HG02943 (cell line): ENCODE measurements around the gene MTIF2.
"Not testable (repeated sequence)": the region's sequence is repeated elsewhere in the genome, so short reads cannot be mapped to it uniquely, and the experiment has no call there.

Experiments
- ATAC-seq: cut with Tn5 transposase; IDR thresholded peaks from one replicate; pipeline ENCODE4 v1.9.1; 2021; ENCODE audit warnings: mild to moderate bottlenecking, low read depth, moderate library complexity; ENCODE audit not compliant: unreplicated experiment

The MTIF2 gene, protein sequence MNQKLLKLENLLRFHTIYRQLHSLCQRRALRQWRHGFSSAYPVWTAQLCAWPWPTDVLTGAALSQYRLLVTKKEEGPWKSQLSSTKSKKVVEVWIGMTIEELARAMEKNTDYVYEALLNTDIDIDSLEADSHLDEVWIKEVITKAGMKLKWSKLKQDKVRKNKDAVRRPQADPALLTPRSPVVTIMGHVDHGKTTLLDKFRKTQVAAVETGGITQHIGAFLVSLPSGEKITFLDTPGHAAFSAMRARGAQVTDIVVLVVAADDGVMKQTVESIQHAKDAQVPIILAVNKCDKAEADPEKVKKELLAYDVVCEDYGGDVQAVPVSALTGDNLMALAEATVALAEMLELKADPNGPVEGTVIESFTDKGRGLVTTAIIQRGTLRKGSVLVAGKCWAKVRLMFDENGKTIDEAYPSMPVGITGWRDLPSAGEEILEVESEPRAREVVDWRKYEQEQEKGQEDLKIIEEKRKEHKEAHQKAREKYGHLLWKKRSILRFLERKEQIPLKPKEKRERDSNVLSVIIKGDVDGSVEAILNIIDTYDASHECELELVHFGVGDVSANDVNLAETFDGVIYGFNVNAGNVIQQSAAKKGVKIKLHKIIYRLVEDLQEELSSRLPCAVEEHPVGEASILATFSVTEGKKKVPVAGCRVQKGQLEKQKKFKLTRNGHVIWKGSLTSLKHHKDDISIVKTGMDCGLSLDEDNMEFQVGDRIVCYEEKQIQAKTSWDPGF

DNA sequence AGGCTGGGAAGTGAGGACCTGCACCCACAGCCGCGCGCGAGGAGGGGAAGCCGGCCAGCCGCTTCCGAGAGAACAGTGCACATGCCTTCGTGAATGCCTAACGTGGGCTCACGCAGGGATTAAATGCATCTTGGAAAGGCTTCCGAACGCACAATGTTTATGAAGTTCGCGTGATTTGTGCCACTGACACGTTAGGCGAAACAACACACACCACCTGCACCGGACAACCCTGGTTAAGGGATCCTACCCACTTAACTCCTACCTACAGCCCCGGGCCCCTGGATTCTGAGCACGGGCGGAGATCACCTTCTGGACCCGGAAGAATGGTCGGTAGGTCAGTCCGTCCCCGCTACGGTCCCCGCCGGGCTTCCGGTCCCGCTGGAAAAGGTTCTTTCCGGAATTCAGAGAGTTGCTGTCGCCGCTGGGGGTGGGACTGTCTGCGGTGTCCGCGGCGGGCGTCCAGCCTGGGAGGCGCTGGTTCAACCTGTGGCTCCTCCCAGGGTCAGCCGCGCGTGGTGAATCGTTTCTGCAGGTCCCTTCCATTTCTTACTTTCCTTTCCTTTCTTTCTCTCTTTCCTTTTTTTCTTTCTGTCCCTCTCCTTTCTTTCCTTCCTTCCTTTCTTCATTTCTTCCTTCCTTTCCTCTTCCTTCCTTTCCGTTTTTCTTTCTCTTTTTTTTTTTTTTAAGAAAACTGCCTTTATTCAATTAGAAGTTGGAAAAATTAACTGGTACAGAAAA, at the start of gene MTIF2:
TSS of gene MTIF2 (minus strand) at position 325 of the 738 bp plus-strand sequence. CDS start 5,373 bp downstream, outside the sequence.
- ATAC-seq, result peak; percentile 96

DNA sequence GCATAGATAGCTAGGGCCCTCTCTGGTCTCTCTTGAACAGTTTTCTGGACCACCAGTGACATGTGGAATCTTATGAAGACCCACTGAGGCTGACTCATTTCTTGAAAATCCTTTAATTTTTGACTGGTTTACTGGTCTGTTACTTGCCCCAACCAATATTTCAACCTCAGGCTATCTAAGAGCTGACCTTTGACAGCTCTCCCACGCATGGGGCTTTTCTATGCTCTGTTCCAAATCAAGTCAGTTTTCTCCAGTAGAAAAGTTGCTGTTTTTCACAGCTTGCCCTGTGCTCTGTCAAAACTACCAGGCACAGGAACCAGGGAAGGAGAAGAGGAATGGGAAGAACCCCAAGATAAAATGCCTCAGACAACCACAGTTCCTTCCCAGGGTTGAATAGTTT, 46.0 kb upstream of the MTIF2 start:
- no peak for ATAC-seq

DNA sequence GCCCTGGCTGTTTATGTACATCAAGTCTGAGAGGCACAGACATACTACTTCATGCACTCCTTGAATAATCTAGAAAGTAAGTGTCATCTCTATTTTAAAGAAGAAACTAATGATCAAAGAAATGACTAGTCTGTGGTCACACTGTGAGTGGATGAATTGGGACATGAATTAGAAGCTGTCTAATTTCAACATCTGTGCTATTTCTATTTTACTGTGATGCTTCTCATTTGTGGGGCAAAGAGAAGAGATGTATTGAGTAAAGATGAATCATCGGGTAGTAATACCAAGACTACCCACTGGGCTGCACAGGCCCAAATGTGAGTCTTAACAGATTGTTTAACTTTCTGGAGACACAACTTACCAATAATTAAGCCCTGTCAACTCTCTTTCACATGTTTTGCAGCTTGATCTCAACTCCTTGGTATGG, 42.4 kb upstream of the MTIF2 start:
- ATAC-seq, result peak; percentile 83

DNA sequence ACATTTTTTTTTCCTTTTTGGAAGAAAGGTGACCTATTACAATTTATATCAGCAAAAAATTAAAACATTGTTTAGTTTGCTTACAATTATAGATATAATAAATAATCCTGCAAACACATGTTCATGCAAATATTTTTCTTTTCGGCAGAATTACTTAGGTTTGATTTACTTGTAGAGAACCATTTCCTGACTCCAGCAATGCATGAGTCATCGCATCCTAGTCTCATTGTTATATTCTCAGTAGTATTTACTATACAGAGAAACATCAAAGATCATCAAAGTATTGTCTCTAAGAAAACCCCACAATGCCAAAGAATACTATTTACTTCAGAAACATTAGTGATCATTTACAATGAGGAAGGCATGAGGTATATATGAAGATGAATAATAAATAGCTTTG, 40.4 kb upstream of the MTIF2 start:
- no peak for ATAC-seq

DNA sequence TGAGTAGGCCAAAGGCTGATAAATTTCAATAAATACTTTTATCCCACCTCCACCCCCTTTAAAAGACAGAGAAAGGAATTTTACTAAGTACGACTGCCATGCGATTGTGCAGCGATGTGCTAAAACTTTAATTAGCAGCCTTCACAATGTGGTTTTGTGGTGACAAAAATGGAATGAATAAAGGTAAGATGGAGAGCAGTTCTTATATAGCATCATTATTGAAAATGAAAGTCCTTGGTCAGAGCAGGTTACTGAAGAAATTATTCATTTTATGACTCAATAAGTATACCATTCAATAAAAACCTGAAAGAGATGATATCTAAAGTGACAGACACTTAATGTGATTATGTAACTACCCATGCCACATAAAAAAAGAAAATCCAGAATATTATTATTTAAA, 33.2 kb upstream of the MTIF2 start:
- no peak for ATAC-seq

DNA sequence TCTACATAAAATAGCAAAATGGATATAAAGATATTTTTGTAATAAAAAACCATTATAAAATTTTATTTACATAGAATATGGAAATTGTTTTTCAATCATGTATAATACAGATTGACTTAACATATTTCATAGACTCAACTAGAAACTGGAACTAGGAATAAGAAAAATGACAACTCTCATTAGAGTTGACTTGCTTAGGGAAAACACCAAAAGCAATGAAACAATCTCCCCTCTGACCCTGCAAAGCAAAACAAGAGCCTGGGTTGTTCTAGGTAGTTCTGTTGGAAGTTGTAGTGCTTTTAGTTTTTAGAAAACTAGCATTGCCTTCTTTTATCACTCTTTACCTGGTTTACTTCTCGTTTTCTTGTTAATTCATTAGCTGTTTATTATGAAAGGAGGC, 32.2 kb upstream of the MTIF2 start:
- ATAC-seq, result no peak

DNA sequence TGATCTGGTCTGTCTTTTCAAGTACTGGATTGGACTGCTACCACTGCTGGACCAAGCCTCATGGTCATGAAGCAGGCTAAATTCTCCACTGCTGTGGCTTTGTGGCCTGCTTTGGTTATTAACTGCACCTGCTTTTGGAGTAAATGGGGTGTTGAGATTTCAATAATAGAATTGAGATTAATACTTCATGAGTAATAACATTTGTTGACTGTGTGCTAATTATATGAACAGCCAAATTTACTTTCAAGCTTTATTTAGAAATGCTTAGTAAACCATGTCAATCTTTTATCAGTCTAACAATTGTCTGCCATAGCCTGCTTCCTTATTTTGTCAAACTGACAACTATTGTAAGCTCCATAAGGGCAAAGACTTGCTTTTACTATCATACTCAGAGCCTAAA, 27.4 kb upstream of the MTIF2 start:
- no peak for ATAC-seq

DNA sequence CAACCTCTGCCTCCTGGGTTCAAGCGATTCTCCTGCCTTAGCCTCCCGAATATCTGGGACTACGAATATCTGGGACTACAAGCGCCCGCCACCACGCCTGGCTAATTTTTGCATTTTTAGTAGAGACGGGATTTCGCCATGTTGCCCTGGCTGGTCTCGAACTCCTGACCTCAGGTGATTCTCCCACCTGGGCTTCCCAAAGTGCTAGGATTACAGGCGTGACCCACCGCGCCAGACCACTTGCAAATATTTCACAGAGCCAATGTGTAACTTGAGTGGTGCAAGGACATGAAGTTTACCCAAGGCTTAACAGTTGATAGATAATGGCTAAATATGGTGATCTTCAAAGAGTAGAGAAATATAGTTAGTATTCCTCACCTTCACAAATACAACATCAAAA, 14.1 kb upstream of the MTIF2 start:
- ATAC-seq, result no peak

DNA sequence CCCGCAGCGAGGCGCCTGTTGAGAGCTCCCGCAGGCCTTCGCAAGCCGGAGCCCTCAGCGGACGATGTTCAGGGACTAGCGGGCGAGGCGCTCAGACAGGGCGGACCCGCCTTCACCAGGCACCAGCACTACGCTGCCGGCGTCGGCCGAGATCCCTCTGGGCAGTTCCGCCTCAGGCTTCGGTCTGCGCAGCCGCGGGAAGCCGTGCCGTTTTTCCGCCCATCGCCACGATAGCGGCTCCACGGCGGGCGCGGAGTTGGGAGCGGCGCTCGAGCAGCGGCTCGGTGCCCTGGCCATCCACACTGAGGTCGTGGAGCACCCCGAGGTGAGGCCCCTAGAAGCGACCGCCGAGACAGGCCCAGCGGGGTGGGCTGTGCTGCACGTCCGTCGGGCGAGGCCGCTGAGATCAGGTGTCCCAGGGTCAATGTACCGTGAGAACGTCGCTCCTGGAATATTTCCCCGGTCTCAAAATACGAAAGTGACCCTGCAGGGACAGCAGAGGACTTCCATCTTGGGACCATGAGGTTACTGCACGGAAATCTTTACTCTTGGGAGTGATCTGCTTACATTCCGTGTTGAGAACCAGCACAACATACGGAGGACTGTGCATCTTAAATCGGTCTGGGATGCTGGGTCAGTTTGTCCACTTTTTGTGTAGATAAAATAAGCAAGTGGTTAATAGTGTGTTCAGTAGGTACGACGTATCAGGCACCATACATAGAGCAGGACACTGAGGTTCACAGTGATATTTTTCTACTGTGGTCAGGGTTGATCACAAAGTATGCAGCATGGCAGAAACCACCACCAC, 13.3 kb upstream of the MTIF2 start:
- ATAC-seq, result peak; percentile 98

DNA sequence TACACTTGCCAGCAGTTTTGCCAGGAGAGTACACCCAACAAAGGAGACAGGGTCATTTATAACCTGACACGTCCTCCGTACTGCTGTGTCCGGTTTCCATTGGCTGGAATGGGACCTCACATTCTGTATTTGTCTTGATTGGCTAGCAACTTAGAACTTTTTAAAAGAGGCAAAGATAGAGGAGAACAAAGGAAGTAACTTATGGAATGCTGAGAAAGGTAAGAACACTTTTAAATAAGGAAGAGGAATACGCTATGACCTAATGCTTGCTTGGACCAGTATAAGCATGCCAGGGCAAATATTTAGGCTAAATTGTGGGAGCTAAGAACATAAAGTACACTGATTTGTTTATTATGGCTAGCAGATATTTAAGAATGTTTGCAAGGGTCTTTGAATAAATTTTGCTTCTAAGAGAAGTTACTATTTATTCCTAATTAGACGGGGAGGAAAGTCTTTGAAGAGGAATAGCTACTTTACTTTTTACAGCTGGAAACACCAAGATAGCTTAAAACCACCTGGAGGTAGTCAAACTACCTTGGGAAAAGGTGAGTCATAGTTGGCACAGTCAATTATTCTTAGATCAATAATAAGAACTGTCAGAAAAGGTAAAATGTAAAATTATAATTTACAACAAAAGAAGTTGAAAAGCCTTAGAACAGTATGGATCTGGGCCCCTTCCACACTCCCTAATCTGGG, 12.0 kb upstream of the MTIF2 start:
- not testable (repeated sequence) for ATAC-seq

DNA sequence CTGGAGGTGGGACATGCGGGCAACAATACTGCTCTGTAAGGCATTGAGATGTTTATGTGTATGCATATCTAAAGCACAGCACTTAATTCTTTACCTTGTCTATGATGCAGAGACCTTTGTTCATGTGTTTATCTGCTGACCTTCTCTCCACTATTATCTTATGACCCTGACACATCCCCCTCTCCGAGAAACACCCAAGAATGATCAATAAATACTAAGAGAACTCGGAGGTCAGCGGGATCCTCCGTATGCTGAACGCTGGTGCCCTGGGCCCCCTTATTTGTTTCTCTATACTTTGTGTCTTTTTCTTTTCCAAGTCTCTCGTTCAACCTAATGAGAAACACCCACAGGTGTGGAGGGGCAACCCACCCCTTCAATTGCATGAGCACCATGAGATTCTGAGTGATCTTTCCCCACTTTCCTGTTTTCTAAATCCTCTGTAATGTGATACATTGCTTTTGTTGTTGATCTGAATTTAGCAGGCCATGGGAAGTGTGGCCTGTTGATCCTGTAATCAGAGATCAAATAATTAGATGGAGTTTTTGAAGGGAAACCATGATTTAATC, 10.9 kb upstream of the MTIF2 start:
- not testable (repeated sequence) for ATAC-seq

DNA sequence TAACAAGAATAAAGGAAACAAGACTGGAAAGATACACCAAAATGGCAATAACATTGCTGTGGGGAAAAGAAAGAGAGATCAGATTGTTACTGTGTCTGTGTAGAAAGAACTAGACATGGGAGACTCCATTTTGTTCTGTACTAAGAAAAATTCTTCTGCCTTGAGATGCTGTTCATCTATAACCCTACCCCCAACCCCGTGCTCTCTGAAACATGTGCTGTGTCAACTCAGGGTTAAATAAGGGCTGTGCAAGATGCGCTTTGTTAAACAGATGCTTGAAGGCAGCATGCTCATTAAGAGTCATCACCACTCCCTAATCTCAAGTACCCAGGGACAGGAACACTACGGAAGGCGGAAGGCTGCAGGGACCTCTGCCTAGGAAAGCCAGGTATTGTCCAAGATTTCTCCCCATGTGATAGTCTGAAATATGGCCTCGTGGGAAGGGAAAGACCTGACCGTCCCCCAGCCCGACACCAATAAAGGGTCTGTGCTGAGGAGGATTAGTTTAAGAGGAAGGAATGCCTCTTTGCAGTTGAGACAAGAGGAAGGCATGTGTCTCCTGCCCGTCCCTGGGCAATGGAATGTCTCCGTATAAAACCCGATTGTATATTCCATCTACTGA, 10.3 kb upstream of the MTIF2 start:
- ATAC-seq, result not testable (repeated sequence)

DNA sequence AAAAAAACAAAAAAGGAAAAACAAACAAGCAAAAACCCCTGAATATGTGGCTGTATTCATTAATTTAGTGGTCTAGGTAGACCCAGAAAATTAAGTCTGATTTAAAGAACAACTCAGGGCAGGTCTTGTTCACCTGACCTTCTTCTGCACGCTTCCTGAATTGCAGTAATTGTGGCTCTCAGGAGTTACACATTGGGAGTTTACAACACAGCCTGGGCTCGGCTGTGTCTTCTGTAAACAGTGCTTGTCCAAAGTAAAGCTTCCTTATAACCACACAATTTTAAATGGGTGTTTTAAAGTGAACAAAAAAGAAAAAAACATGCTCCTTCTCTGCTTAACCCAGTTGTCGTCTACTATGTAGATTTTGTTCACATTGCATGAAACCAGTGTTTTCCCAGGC, 8.3 kb upstream of the MTIF2 start:
- no peak for ATAC-seq

DNA sequence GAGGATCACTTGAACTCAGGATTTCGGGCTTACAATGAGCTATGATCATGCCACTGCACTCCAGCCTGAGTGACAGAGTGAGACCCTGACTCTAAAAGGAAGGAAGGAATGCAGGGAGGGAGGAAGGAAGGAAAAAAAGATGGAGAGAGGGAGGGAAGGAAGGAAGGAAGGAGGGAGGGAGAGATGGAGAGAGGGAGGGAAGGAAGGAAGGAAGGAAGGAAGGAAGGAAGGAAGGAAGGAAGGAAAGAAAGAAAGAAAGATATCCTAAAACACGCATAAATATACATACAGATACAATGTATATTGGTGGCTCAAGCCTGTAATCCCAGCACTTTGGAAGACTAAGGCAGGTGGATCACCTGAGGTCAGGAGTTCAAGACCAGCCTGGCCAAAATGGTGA, 5.3 kb upstream of the MTIF2 start:
- not testable (repeated sequence) for ATAC-seq

DNA sequence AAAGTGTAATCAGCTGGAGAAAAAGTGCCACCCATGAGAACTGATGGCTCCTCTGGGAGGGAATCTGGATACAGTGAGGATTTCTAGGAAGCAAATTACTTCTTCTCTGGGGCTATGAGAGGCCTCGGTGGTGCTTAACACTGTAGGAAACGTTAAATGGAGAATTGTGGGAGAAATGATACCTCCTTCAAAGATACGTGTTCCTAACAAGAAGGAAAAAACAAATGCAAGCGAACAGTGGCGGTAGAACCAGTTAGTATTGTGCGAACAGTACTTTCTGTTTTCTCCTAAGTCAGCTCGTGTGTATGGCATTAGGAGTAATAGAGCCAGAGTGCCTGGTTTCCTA, 587 bp upstream of the MTIF2 start:
- ATAC-seq, result no peak

DNA sequence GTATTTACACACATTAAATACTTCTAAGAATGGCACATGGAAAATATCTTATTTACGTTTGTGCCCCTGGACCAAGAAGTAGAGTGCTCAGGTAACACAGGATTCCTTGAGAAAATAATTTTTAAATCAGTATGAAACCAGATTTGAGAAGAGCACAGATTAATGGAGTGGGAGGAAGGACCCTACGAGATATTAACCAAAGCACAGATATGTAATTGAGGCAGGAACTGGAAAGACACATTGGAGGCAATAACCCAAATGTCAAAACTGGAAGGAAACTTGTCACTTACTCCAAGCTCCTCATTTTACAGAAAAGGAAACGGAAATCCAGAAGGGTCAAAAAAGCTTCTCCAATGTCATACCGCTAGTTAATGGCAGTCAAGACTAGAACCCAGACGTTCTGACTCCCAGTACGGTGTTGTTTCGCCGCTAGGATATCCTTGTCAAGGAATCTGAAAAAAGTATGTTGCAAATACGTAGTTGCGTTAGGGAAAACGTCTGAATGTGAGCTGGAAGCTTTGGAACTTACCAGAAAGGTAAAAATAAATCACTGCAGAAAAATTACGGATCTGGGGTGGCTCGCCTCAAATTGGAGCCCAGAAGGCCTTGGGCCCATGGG, 634 bp downstream of the MTIF2 start:
- ATAC-seq, result no peak

DNA sequence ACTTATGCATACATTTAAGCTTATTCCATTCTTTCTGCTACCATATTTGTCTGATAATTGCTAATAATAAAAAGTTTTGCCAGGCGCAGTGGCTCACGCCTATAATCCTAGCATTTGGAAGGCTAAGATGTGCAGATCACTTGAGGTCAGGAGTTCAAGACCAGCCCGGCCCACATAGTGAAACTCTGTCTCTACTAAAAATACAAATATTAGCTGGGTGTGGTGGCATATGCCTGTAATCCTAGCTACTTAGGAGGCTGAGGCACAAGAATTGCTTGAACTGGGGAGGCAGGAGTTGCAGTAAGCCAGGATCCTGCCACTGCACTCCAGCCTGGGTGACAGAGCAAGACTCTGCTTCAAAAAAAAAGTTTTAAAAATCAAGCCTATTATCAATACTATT, 9.4 kb downstream of the MTIF2 start:
- not testable (repeated sequence) for ATAC-seq

DNA sequence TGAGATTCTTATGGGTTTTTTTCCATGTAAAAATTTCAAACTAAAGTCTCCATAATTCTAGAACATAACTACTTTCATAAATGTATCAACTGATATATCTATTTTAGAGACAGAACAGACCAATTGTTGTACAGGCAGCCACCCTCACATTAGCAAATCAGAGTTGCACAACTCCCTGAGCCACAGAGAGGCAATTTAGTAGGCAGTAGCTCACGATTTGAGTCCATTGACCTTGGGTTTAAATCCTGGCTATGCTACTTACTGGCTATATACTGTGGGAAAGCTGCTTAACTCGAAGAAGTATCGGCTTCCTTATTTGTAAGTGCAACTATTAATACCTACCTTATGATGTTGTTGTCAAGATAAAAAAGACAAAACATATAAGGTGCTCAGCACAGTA, 16.2 kb downstream of the MTIF2 start:
- ATAC-seq, result no peak

DNA sequence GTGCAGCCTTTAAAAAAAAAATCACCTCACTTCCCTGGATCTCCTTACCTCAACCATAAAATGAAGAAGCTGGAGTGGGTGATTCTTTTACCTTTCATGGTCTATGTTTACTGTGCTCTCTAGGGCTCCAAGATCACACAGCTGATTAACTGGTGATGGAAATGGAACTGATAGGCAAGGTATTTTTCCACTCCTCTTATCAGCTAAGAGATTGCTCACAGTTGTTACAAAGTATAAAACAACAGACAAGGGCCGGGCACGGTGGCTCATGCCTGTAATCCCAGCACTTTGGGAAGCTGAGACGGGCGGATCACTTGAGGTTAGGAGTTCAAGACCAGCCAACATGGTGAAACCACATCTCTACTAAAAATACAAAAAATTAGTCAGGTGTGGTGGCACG, 22.0 kb downstream of the MTIF2 start:
- no peak for ATAC-seq
